NCI-H146 treated with DMSO at 0.1 percent for 48 hours (cell line): ENCODE data around the gene FAM193A.
"Not testable (repeated sequence)": the region's sequence is repeated elsewhere in the genome, so short reads cannot be mapped to it uniquely, and the experiment has no call there.

Source experiments
- DNase-seq: peaks from one replicate; lab custom pipeline; 2025; ENCODE audit not compliant: unreplicated experiment; lab: John Stamatoyannopoulos, UW

FAM193A gene

DNA sequence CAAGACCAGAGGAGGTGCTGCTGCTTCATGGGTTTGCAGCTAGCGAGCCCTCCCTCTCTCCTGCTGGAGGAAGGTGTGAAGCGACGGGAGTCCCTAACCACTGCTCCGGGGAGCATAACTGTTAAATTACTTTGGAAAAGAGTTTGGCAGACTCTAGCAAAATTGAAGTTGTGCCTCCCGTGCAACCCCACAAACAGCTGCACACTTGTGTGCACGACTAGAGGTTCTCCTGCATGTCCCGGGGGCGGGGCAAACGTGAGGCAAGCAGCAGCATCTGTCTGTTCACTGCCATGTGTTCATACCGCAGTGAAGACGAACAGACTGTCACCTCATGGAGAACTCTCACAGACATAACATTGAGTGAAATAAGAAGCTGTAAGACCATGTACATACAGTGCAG, 185.1 kb downstream of the FAM193A start:
- no peak for DNase-seq

DNA sequence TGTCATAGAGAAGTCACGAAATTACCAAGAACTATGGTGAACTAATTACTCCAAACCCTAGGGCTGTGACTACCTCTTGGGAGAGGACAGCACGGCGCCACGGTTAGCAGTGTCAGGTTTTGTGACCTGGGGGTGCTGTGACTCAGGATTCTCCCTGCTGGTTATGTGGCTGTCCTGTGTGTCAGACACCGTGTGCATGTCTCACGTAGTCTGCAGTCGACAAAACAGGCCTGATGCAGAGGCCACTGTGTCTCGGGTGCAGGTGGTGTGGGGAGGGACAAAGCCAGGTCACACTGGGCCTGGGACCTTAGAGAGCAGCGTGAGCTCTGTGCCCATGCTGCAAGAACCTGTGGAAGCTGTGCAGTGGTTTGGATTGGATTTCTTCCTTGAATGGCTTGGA, 185.6 kb downstream of the FAM193A start:
- DNase-seq, result no peak

DNA sequence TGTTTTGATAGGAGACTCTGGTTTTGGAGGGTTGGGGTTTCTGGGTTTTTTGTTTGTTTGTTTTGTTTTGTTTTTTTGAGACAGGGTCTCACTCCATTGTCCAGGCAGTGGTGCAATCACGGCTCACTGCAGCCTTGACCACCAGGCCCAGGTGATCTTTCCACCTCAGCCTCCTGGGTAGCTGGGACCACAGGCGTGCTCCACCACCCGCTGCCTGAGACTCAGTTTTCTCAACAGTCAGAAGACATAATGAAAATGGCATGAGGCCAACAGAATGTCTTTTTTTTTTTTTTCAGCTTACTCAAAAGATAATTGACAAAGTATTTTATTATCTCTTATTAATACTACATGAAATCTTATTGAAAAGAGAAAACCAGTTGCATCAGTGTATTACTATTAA, 187.3 kb downstream of the FAM193A start:
- DNase-seq, result no peak

DNA sequence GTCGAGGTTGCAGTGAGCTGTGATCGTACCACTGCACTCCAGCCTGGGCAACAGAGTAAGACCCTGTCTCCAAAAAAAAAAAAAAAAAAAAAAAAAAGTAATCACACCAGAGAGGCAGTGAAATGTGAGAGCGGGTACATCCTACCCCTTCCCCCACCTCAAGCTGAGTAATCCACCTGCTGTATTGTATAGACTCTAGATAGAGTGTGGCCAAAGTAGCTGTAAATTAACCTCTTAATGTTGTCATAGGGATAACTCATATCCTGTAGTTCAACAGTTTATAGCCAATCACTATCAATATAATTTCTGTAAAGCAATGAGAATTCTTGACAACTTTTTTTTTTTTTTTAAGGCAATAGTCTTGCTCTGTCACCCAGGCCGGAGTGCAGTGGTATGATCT, 188.9 kb downstream of the FAM193A start:
- no peak for DNase-seq

DNA sequence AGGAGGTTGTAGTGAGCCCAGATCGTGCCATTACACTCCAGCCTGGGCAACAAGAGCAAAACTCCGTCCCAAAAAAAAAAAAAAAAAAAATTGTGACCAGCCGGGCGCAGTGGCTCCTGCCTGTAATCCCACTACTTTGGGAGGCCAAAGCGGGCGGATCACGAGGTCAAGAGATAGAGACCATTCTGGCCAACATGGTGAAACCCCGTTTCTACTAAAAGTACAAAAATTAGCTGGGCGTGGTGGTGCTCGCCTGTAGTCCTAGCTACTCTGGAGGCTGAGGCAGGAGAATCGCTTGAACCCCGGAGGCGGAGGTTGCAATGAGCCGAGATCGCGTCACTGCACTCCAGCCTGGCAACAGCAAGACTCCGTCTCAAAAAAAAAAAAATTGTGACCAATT, 190.4 kb downstream of the FAM193A start:
- DNase-seq, result not testable (repeated sequence)

DNA sequence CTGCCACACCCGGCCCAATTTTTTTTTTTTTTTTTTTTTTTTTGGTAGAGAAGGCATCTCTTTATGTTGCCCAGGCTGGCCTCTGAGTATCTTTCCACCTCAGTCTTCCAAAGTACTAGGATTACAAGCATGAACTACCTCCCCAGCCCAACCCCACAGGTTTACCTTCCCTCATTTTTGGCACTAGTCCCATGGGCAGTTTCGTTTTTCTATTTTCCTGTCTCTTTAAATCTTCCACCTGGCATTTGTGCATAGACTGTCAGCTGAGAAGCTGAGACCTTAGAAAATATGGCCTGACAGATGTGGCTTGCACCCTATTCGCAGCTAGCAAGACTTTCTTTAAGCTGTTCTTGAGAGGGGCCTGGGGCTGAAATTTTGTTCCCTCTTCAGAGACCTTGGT, 191.8 kb downstream of the FAM193A start:
- DNase-seq, result no peak

DNA sequence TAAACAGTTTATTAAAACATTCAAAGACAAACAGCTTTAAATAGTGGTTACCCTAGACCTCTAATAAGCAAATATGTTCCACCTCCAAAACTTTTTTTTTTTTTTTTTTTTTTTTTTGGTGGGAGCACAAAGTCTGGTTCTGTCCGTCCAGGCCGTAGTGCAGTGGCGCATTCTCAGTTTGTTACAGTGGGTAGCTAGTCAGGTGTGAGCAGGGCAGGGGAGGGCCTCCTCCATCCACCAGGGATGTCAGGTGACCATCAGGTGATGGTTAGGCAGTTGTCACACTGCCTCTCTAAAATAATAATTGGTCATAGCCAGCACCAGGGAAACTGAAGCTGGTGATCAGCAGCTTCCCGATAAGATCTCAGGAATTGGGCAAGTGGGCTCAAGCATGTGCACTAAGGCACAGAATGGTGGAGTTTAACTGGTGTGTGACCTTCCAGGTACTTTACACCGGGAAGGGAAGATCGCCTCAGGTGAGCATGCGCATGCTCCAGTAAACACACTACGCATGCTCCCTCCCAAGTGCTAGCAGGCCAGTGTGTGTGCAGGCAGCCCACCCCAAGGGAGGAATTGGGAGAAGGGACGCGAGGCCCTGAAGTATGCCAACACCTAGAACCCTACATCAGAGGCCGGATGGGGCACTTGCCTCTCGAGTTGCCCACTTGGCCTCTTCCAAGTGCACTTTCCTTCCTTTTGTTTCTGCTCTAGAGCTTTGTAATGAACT, 192.5 kb downstream of the FAM193A start:
- DNase-seq, result no peak

DNA sequence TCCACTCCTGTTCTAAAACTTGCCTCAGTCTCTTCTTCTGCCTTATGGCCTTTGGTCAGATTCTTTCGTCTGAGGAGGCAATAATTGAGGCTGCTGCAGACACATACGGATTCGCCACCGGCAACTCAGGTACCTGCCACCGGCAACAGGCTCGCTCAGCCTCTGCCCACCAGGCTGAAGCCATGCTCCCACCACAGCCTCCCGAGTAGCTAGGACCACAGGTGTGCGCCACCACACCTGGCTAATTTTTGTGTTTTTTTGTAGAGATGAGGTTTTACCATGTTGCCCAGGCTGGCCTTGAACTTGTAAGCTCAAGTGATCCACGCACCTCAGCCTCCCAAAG, 193.1 kb downstream of the FAM193A start:
- no peak for DNase-seq

DNA sequence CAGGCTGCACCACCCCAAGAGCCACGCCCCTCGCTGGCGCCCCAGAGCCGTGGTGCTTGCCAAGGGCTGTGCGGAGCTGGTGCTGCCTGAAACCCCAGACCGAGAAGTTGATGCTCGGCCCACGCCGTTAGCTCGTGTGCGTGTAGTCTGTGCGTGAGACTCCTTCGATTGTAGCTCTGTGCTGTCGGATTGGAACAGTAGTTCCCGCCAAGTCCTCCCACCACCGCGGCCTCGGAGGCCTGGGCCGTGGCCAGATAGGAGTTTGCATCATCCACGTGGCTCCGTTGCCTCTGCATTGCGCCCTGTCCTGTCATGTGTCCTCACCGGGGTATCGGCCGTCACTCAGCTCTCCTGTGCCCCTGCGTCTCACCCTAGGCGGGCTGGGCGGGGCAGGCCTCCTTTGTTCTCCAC, 195.5 kb downstream of the FAM193A start:
- no peak for DNase-seq

DNA sequence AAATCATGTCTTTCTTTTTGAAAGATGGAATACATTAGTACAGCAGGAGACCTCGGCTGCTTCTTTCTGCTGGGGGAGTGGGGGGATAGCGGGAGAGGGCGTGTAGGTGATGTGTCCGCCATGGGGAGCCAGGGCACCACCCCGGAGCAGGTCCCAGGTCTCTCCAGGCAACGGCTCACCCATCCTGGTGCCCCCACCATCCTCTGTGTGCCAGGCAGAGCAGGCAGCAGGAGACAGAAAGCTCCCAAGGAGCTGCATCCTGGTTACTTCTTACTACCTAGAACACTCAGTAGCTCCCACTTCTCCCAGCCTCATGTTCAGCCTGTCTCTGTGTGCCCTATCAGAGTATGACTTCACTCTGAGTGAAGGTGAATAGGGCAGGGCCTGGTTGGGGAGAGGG, 196.1 kb downstream of the FAM193A start:
- no peak for DNase-seq

DNA sequence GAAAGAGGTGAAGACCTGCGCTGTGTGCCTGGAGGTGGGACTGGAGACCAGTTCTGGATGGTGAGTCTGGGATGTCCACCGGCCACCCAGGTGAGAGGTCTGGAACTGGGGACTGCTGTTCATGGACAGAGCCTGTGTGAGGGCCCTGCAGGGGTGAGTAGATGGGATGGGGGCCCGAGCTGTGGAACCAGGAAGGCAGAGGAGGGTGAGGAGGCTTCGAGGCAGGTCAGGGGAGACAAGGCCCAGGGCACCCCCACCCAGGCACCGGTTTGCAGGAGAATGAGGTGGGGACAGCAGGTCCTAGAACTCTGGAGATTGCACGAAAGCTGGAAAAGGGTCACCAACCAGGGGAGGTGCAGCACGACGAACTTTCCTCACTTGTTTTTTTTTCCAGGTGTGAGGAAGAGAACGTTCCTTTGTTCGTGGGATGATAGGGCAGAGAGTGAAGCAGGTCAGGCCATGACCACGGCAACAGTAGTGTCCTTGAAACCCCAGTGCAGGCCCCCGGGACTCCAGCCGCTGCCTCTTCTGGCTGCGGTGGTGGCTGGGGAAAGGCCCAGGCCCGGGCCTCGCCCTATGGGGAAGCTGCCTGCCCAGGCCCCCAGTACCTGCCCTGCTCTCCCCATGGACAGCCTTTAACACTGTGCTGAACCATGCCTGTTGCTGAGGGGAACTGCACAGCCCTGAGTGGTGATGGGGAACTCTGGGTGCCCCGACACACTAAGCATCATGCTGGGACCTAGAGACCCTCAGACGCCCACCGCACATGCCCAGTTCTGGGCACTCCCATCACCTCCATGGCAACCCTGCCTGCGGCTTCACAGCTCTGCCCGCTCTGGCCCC, 196.8 kb downstream of the FAM193A start:
- DNase-seq, result no peak

DNA sequence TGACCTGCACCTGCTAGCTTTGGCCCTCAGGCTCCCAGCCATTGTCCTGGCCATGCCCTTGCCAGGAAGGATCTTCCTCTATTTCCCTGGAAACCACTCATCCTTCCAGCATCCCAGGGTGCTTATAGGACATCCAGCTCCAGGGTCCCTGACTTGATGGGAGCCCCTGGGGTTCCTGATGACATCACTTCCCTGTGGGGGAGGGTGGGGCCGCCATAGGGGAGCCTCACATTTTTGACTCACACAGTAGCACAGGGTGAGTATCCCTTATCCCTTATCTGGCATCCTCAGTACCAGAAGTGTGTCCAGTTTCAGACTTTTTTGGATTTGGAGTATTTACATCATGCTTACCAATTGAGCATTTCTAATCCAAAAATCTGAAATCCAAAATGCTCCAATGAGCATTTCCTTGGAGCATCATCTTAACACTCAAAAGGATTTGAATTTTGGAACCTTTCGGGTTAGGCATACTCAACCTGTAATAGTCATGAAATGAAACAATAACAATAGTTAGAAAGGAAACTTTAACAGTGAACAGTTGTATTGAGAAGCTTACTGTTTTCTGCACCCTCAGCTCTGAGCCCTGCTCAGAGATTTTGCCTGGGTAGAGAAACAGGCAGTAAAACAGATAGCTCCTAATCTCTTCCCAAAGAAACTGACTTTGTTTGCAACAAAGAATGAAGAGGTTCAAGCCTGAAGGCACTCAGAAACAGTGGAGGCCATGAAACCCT, 197.6 kb downstream of the FAM193A start:
- DNase-seq, result no peak

DNA sequence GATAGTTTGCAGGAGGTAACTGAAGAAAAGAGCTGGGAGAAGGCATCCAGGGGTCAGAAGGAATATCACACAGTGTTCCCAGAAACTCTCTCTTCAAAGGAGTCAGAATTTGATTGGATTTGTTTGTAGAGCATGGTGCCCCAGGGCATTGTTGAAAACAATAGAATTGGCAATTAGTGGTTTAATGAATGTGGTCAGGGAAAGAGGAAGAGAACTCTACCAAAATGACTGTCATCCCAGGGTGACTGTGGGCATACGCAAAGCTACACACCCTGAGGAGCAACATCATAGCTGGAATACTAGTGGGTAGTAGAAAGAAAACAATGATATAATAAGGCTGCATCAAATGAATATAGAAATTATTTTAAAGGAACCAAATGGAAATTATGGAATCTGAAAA, 198.2 kb downstream of the FAM193A start:
- no peak for DNase-seq

DNA sequence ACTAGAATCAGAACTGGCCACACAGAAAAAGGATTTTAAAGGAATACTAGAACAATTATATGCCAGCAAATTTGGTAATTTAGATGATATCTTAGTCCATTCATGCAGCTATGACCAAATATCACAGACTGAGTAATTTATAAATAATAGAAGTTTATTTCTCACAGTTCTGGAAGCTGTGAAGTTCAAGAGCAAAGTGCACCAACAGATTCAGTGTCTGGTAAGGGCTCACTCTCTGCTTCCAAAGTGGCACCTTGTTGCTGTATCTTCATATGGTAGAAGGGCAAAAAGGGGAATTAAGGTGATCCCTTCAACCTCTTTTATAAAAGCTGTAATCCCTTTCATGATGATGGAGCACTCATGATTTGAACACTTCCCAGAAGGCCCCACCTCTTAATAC, 199.4 kb downstream of the FAM193A start:
- DNase-seq, result no peak

DNA sequence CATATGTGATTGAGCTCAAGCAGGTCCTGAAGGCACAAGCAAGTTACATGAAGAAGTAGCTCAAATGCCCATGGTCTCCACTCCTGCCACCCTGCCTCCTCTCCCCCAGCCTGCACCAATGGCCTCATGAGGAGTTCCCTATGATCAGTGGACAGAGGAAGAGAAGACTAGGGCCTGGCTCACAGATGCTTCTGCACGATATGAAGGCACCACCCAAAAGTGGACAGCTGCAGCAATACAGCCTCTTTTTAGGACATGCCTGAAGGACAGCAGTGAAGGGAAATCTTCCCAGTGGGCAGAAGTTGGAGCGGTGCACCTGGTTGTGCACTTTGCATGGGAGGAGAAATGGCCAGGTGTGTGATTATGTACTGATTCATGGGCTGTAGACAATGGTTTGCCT, 201.8 kb downstream of the FAM193A start:
- not testable (repeated sequence) for DNase-seq

DNA sequence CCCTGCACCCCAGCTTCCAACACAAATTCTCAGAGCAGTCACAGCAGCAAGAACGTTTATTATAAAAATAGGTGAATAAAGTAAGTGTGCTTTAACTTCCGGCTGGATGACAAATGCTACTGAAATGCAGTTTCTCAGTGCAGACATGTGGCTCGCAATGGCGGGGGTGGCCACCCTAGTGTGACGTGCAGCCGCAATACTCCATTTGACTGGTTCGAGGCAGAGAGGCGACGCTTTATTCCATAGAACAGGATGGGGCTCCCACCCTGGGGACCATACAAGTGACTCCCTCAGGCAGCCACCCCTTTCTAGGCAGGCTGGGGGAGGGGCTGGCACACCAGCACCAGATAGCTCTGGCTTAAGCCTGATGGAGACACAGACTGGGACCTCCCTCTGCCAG, 205.2 kb downstream of the FAM193A start:
- no peak for DNase-seq

DNA sequence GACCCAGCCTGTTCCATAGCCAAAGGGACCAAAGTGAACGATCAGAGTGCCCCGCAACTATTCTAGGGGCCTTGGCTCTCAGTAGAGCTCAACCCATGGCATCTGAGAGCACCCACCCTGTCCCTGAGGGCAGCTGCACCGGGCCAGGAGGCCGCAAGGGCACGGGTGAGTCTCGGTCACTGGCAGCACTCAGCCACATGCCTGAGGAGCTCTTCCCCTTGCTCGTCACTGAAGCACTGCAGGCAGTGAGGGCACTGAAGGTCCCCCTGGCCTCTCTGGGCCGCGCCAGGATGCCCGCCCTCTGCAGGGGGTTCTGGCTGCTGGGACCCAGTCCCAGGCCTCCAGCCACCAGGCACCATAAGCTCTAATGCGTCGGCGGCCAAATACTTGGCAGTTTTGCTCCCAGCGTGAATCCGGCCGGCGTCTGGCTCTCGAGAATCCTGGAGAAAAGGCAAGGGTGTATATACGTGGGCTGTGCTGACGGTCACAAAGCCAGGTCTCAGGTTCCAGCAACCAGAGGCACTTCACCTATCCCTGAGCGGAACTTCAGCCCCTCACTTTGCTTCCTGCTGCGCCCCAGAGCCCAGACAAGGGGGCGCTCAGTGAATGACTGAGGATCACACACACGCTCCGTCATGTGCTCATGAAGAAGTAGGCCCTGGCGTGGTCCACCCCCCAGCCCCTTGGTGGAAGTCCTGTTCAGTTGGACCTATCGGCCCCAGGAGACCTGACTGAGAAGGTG, 205.8 kb downstream of the FAM193A start:
- DNase-seq, result no peak

DNA sequence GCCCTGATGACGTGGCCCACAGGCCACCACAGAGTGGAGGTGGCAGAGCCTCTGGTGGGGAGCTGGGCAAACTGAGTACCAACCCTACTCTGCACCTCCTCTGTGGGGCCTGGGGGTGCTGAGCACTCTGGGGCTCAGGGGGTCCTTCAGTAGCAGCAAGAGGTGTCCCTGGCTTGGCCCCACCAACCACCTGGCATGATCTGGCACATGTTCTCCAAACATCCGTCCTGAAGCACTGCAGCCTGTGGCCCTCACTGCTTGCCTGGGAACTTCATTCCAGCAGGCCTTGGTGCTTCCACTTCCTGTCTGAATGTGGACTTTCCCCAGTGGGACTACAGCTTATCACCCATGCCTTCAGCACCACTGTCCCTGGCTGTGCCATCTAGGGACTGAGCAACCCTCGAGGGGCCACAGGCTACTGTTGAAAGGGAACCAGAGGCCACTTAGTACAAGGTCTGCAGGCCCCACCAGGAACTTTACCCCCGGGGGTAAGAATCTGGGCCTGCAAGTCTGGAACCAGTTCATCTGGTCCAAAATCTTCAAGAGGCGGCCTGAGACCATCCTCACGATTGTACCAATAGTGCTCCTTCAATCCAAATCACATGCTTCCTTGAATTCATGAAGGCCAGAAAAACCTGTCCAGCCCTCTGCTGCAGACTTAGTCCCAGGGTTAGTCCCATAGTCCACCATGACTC, 206.5 kb downstream of the FAM193A start:
- DNase-seq, result no peak

DNA sequence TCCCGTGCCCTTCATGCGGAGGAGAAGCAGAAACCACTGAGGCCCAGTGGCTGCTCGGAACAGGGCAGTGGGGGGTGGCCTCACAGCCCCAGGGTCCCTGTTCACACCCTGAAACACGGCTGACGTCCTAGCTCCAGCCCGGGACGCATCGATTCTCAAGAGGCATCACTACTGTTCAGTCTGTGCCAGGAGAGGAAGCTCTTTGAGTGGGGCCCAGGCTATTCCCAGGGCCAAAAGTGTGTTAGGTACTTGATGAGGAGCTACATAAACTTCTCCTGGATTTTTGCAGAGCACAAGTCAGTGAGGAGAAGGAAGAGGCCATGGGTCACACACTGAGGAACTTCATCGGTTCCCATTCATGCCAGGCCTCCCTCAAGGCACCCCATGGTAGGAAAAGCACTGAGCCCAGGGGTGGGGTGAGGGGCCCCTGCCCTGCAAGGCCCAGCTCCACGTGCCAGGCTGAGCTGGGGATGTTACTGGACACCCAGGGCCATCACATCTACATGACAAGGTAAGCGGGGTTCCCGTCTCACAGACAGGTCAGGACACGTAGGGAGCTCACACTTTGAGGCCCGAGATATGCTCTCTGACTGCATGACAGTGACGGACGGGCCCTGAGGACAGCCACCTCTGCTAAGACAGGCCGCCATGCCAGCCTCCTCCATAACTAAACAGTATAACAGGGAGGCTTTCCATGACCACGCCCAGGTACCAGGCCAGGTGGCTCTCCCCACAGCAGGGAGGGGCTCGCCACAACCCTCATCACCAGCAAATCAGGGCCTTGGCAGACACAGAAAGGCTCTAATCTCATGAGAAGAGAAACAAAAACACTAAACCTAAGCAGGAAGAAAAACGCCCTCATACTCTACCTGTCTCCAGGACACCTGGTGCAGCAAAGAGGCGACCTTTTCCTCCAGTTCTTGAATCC, 207.3 kb downstream of the FAM193A start:
- no peak for DNase-seq
